Ectodermal cell (in vitro differentiated cells): ENCODE results near the gene CCM2L.

Experiments
- H3K27ac ChIP-seq: 2 replicates; pipeline ENCODE4 v1.7.0; 2013; ENCODE audit warnings: mild to moderate bottlenecking, low read depth, low read length; ENCODE audit not compliant: insufficient read depth, poor library complexity, severe bottlenecking
- H3K27me3 ChIP-seq: 2 replicates; pipeline ENCODE4 v1.7.0; 2013; ENCODE audit warnings: mild to moderate bottlenecking, low read length; ENCODE audit not compliant: insufficient read depth, control insufficient read depth, poor library complexity, severe bottlenecking
- H3K36me3 ChIP-seq: one replicate; pipeline ENCODE4 v1.7.0; 2013; ENCODE audit warnings: low read length; ENCODE audit not compliant: control insufficient read depth, insufficient read depth
- H3K4me1 ChIP-seq: one replicate; pipeline ENCODE4 v1.7.0; 2013; ENCODE audit warnings: low read length; ENCODE audit not compliant: control insufficient read depth, insufficient read depth
- H3K4me3 ChIP-seq: 2 replicates; pipeline ENCODE4 v1.7.0; 2013; ENCODE audit warnings: low read depth, low read length, control low read depth; ENCODE audit not compliant: insufficient read depth
- H3K9me3 ChIP-seq: 2 replicates; pipeline ENCODE4 v1.7.0; 2013; ENCODE audit warnings: mild to moderate bottlenecking, low read length, moderate library complexity; ENCODE audit not compliant: control insufficient read depth
- WGBS, 2 experiments: methylation state at CpG; one replicate each; pipeline ENCODE4 v1.1.7; 2013; ENCODE audit warnings: missing lambda C conversion rate in 2 of 2; 5-methylcytosine and 5-hydroxymethylcytosine counted together

CCM2L gene

DNA sequence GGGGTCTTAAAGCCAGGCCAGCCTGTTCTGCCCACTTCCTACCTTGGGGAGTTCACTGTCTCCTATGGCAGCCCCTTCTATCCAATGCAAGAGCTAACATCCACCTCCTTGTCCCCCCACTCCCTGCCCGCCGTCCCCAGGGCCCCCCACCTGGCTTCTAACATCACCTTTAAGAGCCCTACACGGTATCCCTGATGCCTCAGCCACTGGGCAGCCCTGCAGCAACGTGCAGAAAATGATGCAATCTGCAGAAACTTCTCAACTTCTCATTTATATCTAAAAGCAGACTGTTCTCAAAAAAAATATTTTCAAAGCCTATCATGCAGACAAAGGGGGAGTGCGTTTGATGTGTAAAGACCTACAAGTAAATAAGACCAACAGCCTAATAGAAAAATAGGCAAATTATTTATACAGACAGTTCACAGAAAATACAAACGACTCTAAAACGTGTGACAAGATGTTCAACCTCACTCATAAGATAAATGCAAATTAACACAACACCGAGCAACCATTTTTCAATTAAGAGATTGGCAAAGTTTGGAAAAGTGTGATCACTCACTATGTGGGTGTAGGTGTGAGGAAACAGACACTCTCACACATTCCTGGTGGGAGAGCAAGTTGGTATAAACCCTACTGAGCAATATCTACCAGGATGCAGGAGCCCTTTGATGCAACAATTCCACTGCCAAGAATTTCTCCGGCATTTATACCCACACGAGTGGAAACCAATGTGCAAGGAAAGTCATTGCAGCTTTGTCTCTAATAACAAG, 26.7 kb downstream of the CCM2L start:
- peaks cover 5% of the 10 kb centered on the region for H3K4me1 ChIP-seq
- no peak overlapping the region for H3K4me3 ChIP-seq
- no peaks in the 10 kb centered on the region for H3K27me3 ChIP-seq
- H3K27ac ChIP-seq: no peak overlapping the region
- H3K9me3 ChIP-seq: no peaks in the 10 kb centered on the region
- WGBS, 2 experiments: 80 to 81% methylated on average over 9 of the region's 10 CpGs
- no peaks in the 10 kb centered on the region for H3K36me3 ChIP-seq

DNA sequence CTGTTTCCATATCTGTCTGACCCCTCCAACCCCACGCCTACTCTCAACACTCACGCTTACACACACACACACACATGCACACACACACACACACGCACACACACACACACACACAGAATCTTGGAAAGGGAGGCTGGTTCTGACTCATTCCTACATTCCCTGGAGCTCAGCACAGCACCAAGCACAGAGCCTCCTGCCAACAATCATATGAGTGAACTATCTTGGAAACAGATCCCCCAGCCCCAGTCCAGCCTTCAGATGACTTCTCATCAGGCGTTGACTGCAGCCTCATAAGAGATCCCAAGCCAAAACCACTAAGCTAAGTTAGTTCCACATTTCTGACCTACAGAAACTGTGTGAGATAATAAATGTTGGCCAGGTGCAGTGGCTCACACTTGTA, 27.7 kb downstream of the CCM2L start:
- Histone ChIP-seq H3K9me3 (no peaks in the 10 kb centered on the region), H3K36me3 (no peaks in the 10 kb centered on the region), H3K4me1 (peaks cover 5% of the 10 kb centered on the region), H3K27ac (no peak overlapping the region), H3K4me3 (no peak overlapping the region), H3K27me3 (no peaks in the 10 kb centered on the region)
- 71 to 72% methylated on average over 4 of the region's 4 CpGs for WGBS, 2 experiments

- no peaks in the 10 kb centered on the region for H3K36me3 ChIP-seq
- no peaks in the 10 kb centered on the region for H3K27me3 ChIP-seq
- H3K27ac ChIP-seq: no peak overlapping the region
- H3K9me3 ChIP-seq: no peaks in the 10 kb centered on the region
- 84 to 85% methylated on average over 8 to 10 of the region's 10 CpGs for WGBS, 2 experiments
- no peak overlapping the region for H3K4me3 ChIP-seq
- peaks cover 5% of the 10 kb centered on the region for H3K4me1 ChIP-seq
These were observed 30.1 kb downstream of the CCM2L start for GRCh38 chr20:32040142-32040953.

DNA sequence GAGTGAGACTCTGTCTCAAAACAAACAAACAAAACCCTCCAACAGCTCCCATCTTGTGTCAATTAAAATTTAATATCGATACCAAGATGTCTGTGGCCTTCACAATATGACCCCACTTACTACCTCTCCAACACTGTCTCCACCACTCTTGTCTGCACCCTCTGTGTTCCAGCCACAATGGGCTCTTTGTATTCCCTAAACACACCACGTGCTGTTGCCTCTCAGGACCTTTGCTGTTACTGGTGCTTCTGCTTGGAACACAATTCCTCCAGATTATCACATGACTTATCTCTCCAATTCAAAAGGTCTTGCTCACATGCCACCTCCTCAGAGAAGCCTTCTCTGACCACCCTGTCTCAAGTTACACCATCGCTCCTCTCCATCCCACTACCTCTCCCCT, 35.8 kb downstream of the CCM2L start:
- H3K36me3 ChIP-seq: no peaks in the 10 kb centered on the region
- H3K4me1 ChIP-seq: no peaks in the 10 kb centered on the region
- H3K27me3 ChIP-seq: peaks cover 16% of the 10 kb centered on the region
- no peak overlapping the region for H3K27ac ChIP-seq
- 69 to 73% methylated on average over 3 of the region's 3 CpGs for WGBS, 2 experiments
- no peaks in the 10 kb centered on the region for H3K9me3 ChIP-seq
- no peak overlapping the region for H3K4me3 ChIP-seq

- peaks cover 47% of the 10 kb centered on the region for H3K27me3 ChIP-seq
- peaks cover 12% of the 10 kb centered on the region for H3K4me1 ChIP-seq
- H3K36me3 ChIP-seq: no peaks in the 10 kb centered on the region
- no peak overlapping the region for H3K27ac ChIP-seq
- no peaks in the 10 kb centered on the region for H3K9me3 ChIP-seq
- WGBS, 2 experiments: 92 to 100% methylated on average over 3 of the region's 4 CpGs
- H3K4me3 ChIP-seq: no peak overlapping the region
These were observed 40.1 kb downstream of the CCM2L start for GRCh38 chr20:32050324-32050841.

GRCh38 chr20:32050851-32051556, 40.8 kb downstream of the CCM2L start:
- Histone ChIP-seq H3K4me1 (peaks cover 12% of the 10 kb centered on the region), H3K27ac (no peak overlapping the region), H3K27me3 (peaks cover 47% of the 10 kb centered on the region), H3K36me3 (no peaks in the 10 kb centered on the region), H3K9me3 (no peaks in the 10 kb centered on the region), H3K4me3 (no peak overlapping the region)
- WGBS, 2 experiments: 39 to 44% methylated on average over 17 of the region's 17 CpGs

DNA sequence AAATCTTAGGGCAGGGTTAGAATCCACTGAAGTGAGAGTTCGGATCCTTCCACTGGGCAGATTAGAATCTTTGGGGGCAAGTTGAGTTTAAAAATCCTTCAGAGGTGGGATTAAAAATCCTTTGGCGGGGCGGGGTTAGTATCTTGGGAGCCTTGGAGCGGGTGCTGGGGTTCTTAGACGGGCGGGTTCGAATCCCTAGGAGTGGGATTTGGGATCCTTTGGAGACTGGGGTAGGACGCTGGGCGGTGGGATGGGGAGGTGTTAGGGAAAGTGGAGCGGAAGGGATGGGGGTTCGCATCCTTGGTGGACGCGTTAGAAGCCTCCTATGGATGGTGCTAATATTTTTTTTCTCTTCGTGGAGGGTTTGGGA, 41.5 kb downstream of the CCM2L start:
- Histone ChIP-seq H3K27me3 (peaks cover 47% of the 10 kb centered on the region), H3K27ac (no peak overlapping the region), H3K4me1 (peaks cover 12% of the 10 kb centered on the region), H3K36me3 (no peaks in the 10 kb centered on the region), H3K9me3 (no peaks in the 10 kb centered on the region), H3K4me3 (no peak overlapping the region)
- WGBS, 2 experiments: 43% methylated on average over 14 of the region's 14 CpGs

DNA sequence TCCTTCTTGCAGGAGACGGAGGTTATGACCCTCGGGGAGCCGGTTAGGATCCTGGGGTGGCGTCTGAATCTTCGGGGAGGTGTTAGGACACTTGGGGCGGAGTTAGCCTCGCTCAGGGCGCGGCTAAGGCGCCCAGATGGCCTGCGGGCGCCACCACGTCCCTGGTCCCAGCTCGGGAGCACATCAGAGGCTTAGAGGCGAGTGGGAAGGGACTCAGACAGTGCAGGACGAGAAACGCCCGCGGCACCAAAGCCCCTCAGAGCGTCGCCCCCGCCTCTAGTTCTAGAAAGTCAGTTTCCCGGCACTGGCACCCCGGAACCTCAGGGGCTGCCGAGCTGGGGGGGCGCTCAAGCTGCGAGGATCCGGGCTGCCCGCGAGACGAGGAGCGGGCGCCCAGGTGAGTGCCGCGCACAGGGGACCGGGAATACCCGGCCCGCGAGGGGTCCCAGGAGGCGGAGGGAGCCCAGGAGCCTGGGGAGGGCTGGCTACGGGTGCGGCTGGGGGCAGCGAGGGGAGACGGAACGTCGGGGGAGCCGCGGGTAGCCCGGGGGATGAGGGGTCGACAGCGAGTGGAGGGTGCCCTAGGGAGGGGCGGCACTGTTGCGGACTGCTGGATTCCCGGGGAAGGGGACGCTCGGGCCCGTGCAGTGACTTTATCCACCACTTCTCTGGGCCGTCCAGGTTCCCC, 42.0 kb downstream of the CCM2L start, which contains the start of gene HCK:
HCK (plus strand) TSS at position 153 of the 688 bp plus-strand sequence.
- Histone ChIP-seq H3K4me3 (peak within 1 kb of the TSS; percentile 24), H3K36me3 (no peaks in the 10 kb centered on the region), H3K27ac (no peak within 1 kb of the TSS), H3K27me3 (peaks cover 47% of the 10 kb centered on the region), H3K9me3 (no peaks in the 10 kb centered on the region), H3K4me1 (peaks cover 12% of the 10 kb centered on the region)
- 2 to 3% methylated on average over 58 of the region's 58 CpGs for WGBS, 2 experiments

DNA sequence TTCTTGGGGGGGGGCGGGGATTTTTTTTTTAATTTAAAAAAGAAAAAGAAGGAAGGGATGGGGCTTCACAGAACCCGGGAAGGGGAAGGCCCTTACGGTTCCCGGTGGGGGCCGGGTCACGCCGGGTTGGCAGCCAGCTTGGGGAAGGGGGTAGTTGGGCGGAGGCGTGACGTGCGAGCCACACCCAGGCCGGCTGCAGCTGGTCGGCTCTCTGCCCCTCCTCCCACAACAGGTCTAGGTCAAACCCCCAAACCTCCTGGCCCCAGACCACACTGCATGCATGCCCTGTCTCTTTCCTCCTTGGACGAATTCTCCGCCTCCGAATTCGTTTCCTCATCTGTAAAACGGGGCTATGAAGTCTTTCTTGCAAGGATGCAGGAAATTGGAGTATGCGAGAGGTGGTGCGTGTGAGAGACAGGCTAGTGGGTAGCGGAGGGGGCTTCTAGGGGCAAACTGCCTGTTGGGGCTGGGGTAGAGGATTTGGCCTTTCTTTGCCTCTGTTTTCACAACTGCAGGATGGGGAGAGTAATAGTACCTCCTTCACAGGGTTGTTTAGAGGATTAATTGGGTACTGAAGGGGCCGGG, 42.6 kb downstream of the CCM2L start:
- H3K9me3 ChIP-seq: no peaks in the 10 kb centered on the region
- peak overlapping the region; percentile 24 for H3K4me3 ChIP-seq
- peaks cover 12% of the 10 kb centered on the region for H3K4me1 ChIP-seq
- H3K36me3 ChIP-seq: no peaks in the 10 kb centered on the region
- peaks cover 47% of the 10 kb centered on the region for H3K27me3 ChIP-seq
- H3K27ac ChIP-seq: no peak overlapping the region
- 24 to 28% methylated on average over 21 of the region's 22 CpGs for WGBS, 2 experiments
